B cell (primary cell): Measurements from ENCODE around the gene TLCD3B.

Source experiments
- CTCF ChIP-seq: fragments of 200-600 bp; IDR thresholded peaks from one replicate; pipeline ENCODE4 v1.8.0; 2022; ENCODE audit warnings: antibody characterized with exemption, mild to moderate bottlenecking
- EZH2 ChIP-seq: IDR thresholded peaks from 2 replicates; pipeline ENCODE4 v1.6.1; 2012; ENCODE audit warnings: borderline replicate concordance, low read depth, mild to moderate bottlenecking, moderate library complexity, low read length; ENCODE audit not compliant: insufficient read depth, poor library complexity, severe bottlenecking

- no peak for TF ChIP-seq CTCF
- no peak for TF ChIP-seq EZH2
These were observed 55.9 kb downstream of the TLCD3B start for GRCh38 chr16:29975134-29975538.
